ENCODE results near the gene CYS1.

Gene CYS1

DNA sequence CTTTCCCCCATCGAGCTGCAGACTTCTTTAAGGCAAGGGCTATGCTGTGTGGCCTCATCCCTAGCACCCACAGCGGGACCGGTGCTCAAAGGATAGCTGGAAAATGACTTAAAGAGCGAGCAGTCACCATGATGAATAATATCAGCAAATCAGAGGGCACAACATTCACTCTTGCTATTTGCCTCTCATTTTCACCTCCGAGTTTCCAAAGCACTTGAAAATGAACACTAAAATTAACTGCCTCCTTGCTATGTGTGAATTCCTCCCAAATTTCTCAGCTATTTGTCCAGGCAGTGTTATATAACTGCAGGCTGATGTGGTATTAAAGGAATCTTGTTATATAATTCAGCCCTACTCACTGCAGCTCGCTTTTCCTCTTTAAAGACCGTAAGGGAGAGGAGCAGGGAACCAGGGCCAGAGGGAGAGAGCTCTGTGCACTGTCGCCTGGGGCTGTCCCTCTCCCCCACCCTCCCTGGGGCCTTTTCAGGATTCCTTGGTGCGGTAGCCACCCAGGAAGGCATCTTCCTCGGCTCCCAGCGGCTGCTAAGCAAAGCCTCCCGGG is 1.4 kb downstream of the CYS1 start:
- no peaks in the 10 kb centered on the region for H3K36me3 ChIP-seq
- no peaks in the 10 kb centered on the region for H3K9me3 ChIP-seq
- TF ChIP-seq, protein P1, sequence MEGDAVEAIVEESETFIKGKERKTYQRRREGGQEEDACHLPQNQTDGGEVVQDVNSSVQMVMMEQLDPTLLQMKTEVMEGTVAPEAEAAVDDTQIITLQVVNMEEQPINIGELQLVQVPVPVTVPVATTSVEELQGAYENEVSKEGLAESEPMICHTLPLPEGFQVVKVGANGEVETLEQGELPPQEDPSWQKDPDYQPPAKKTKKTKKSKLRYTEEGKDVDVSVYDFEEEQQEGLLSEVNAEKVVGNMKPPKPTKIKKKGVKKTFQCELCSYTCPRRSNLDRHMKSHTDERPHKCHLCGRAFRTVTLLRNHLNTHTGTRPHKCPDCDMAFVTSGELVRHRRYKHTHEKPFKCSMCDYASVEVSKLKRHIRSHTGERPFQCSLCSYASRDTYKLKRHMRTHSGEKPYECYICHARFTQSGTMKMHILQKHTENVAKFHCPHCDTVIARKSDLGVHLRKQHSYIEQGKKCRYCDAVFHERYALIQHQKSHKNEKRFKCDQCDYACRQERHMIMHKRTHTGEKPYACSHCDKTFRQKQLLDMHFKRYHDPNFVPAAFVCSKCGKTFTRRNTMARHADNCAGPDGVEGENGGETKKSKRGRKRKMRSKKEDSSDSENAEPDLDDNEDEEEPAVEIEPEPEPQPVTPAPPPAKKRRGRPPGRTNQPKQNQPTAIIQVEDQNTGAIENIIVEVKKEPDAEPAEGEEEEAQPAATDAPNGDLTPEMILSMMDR (IDR thresholded peaks at IDR 0.05): no peak
- H3K4me1 ChIP-seq (ENCODE audit: control insufficient read depth in 1 of 2, insufficient read depth in 1 of 2, low read depth in 1 of 2, low read length in 1 of 2): peaks cover 10 to 22% of the 10 kb centered on the region in 2 experiments
- no peak overlapping the region for H3K27ac ChIP-seq
- H3K4me3 ChIP-seq (ENCODE audit: low read depth in 1 of 2, low read length in 1 of 2): no peak overlapping the region
- H3K27me3 ChIP-seq: peaks cover 100% of the 10 kb centered on the region

GRCh38 chr2:10078001-10078400 is 2.2 kb downstream of the CYS1 start:
- H3K4me3 ChIP-seq (ENCODE audit: low read depth in 1 of 2, low read length in 1 of 2): no peak overlapping the region
- no peaks in the 10 kb centered on the region for H3K36me3 ChIP-seq
- H3K27ac ChIP-seq: no peak overlapping the region
- TF ChIP-seq, protein P1 (IDR thresholded peaks at IDR 0.05): no peak
- H3K27me3 ChIP-seq: peaks cover 100% of the 10 kb centered on the region
- no peaks in the 10 kb centered on the region for H3K9me3 ChIP-seq
- peaks cover 10 to 23% of the 10 kb centered on the region in 2 experiments for H3K4me1 ChIP-seq (ENCODE audit: control insufficient read depth in 1 of 2, insufficient read depth in 1 of 2, low read depth in 1 of 2, low read length in 1 of 2)

- no peak overlapping the region for H3K27ac ChIP-seq
- no peaks in the 10 kb centered on the region for H3K9me3 ChIP-seq
- TF ChIP-seq, protein P1 (IDR thresholded peaks at IDR 0.05): no peak
- H3K36me3 ChIP-seq: no peaks in the 10 kb centered on the region
- H3K4me1 ChIP-seq (ENCODE audit: control insufficient read depth in 1 of 2, insufficient read depth in 1 of 2, low read depth in 1 of 2, low read length in 1 of 2): peaks cover 10 to 31% of the 10 kb centered on the region in 2 experiments
- no peak overlapping the region for H3K4me3 ChIP-seq (ENCODE audit: low read depth in 1 of 2, low read length in 1 of 2)
- H3K27me3 ChIP-seq: peaks cover 93% of the 10 kb centered on the region
These were observed 3.2 kb downstream of the CYS1 start for GRCh38 chr2:10076988-10077527.

GRCh38 chr2:10076511-10076910 is 3.7 kb downstream of the CYS1 start:
- Histone ChIP-seq H3K4me3 (ENCODE audit: low read depth in 1 of 2, low read length in 1 of 2) (no peak overlapping the region), H3K4me1 (ENCODE audit: control insufficient read depth in 1 of 2, insufficient read depth in 1 of 2, low read depth in 1 of 2, low read length in 1 of 2) (peaks cover 10 to 31% of the 10 kb centered on the region in 2 experiments), H3K9me3 (no peaks in the 10 kb centered on the region), H3K36me3 (no peaks in the 10 kb centered on the region), H3K27ac (no peak overlapping the region), H3K27me3 (peaks cover 87% of the 10 kb centered on the region)
- TF ChIP-seq, protein P1 (IDR thresholded peaks at IDR 0.05): no peak

DNA sequence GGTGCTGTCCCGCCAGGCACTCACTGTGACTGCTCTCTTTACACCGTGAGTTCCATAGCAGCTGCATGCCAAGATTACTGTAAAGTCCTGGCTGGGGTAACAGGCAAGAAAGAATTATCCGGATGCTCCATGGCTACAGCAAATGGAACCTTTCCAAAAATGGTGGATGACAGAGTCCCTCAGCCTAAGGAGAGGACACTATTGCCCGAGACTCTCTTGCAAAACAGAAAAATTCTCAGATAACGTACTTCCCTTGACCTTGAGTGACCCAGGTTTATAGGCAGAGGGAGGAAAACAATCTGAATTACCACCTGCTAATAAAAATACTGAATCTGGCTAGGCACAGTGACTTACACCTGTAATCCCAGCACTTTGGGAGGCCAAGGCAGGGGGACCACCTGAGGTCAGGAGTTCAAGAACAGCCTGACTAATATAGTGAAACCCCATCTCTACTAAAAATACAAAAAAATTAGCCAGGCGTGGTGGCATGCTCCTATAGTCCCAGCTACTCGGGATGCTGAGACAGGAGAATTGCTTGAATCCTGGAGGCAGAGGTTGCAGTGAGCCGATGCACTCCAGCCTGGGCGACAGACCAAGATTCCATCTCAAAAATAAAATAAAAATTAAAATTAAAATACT is 4.5 kb downstream of the CYS1 start:
- TF ChIP-seq, protein P1 (IDR thresholded peaks at IDR 0.05): no peak
- Histone ChIP-seq H3K36me3 (no peaks in the 10 kb centered on the region), H3K27ac (no peak overlapping the region), H3K9me3 (no peaks in the 10 kb centered on the region), H3K4me1 (ENCODE audit: control insufficient read depth in 1 of 2, insufficient read depth in 1 of 2, low read depth in 1 of 2, low read length in 1 of 2) (peaks cover 7 to 25% of the 10 kb centered on the region in 2 experiments), H3K4me3 (ENCODE audit: low read depth in 1 of 2, low read length in 1 of 2) (no peak overlapping the region), H3K27me3 (peaks cover 79% of the 10 kb centered on the region)
